OCI-LY1 (cell line): Measurements from ENCODE around the gene NPAS3.
"Not testable (repeated sequence)": the region's sequence is repeated elsewhere in the genome, so short reads cannot be mapped to it uniquely, and the experiment has no call there.

ENCODE experiments used
- H2AFZ ChIP-seq: fragments of 200-600 bp; sonication (generic), shearing (Covaris generic); 2 replicates; pipeline ENCODE4 v1.6.0; 2014; ENCODE audit warnings: antibody characterized with exemption, mild to moderate bottlenecking, low read length
- H3F3A ChIP-seq: fragments of 200-600 bp; sonication (generic), shearing (Covaris generic); 2 replicates; pipeline ENCODE4 v1.6.0; 2014; ENCODE audit warnings: mild to moderate bottlenecking, antibody characterized with exemption, low read length, moderate library complexity; ENCODE audit not compliant: insufficient read depth
- H3K27ac ChIP-seq: fragments of 200-600 bp; sonication (generic); 2 replicates; pipeline ENCODE4 v1.5.1; 2014; ENCODE audit warnings: low read length, mixed run types, mild to moderate bottlenecking, low read depth; ENCODE audit not compliant: poor library complexity, severe bottlenecking
- H3K27me3 ChIP-seq: fragments of 200-600 bp; sonication (generic); 2 replicates; pipeline ENCODE4 v1.6.0; 2014; ENCODE audit warnings: antibody characterized with exemption, mild to moderate bottlenecking, low read length, moderate library complexity; ENCODE audit not compliant: insufficient read depth
- H3K36me3 ChIP-seq: fragments of 200-600 bp; sonication (generic); 2 replicates; pipeline ENCODE4 v1.6.1; 2014; ENCODE audit warnings: mild to moderate bottlenecking, antibody characterized with exemption, low read length, moderate library complexity, mixed read lengths; ENCODE audit not compliant: insufficient read depth
- H3K4me1 ChIP-seq: fragments of 200-600 bp; sonication (generic); 2 replicates; pipeline ENCODE4 v1.5.1; 2014; ENCODE audit warnings: mild to moderate bottlenecking, low read length, moderate library complexity; ENCODE audit not compliant: insufficient read depth, severe bottlenecking
- H3K4me2 ChIP-seq: fragments of 200-600 bp; sonication (generic), shearing (Covaris generic); 2 replicates; pipeline ENCODE4 v1.6.1; 2014; ENCODE audit warnings: low read length
- H3K4me3 ChIP-seq: fragments of 200-600 bp; sonication (generic); 2 replicates; pipeline ENCODE4 v1.5.1; 2014; ENCODE audit warnings: low read length, low read depth, mild to moderate bottlenecking, mixed read lengths; ENCODE audit not compliant: poor library complexity, severe bottlenecking
- H3K79me2 ChIP-seq: fragments of 200-600 bp; shearing (Covaris generic); 2 replicates; pipeline ENCODE4 v1.6.1; 2016; ENCODE audit warnings: mixed run types, low read length, mixed read lengths; ENCODE audit not compliant: insufficient read depth
- H3K9ac ChIP-seq: fragments of 200-600 bp; sonication (generic), shearing (Covaris generic); 2 replicates; pipeline ENCODE4 v1.6.1; 2014; ENCODE audit warnings: mild to moderate bottlenecking, low read length, mixed read lengths
- H3K9me2 ChIP-seq: fragments of 200-600 bp; sonication (generic), shearing (Covaris generic); 2 replicates; pipeline ENCODE4 v1.6.1; 2014; ENCODE audit warnings: low read depth, mild to moderate bottlenecking, low read length, mixed read lengths
- H3K9me3 ChIP-seq: fragments of 200-600 bp; shearing (Covaris generic); 2 replicates; pipeline ENCODE4 v1.6.1; 2014; ENCODE audit warnings: low read length, mixed read lengths
- H4K20me1 ChIP-seq: fragments of 200-600 bp; sonication (generic), shearing (Covaris generic); 2 replicates; pipeline ENCODE4 v1.6.0; 2016; ENCODE audit warnings: mild to moderate bottlenecking, low read length; ENCODE audit not compliant: insufficient read depth
- CTCF ChIP-seq: fragments of 200-600 bp; sonication (generic), shearing (Covaris generic); IDR thresholded peaks from 2 replicates; pipeline ENCODE4 v1.5.1; 2017; ENCODE audit warnings: mild to moderate bottlenecking, antibody characterized with exemption, low read length, moderate library complexity, mixed read lengths
- EZH2 ChIP-seq: fragments of 200-600 bp; sonication (generic), shearing (Covaris generic); IDR thresholded peaks from 2 replicates; pipeline ENCODE4 v1.8.0; 2017; ENCODE audit warnings: borderline replicate concordance, mixed run types, mild to moderate bottlenecking, antibody characterized with exemption, low read length, moderate library complexity, mixed read lengths

The NPAS3 gene

GRCh38 chr14:33081259-33081658 is 142.6 kb downstream of the NPAS3 start:
- Histone ChIP-seq H3K27me3 (no peaks in the 10 kb centered on the region), H3K4me1 (no peaks in the 10 kb centered on the region), H3K79me2 (no peaks in the 10 kb centered on the region), H3K4me3 (no peak overlapping the region), H4K20me1 (no peaks in the 10 kb centered on the region), H3F3A (no peaks in the 10 kb centered on the region), H3K9me3 (no peaks in the 10 kb centered on the region), H3K36me3 (no peaks in the 10 kb centered on the region), H3K9me2 (no peaks in the 10 kb centered on the region), H2AFZ (no peak overlapping the region), H3K9ac (no peak overlapping the region), H3K27ac (no peak overlapping the region), H3K4me2 (no peak overlapping the region)
- no peak for TF ChIP-seq CTCF
- no peak for TF ChIP-seq EZH2

- Histone ChIP-seq H3K9me2 (no peaks in the 10 kb centered on the region), H2AFZ (no peak overlapping the region), H3K79me2 (no peaks in the 10 kb centered on the region), H4K20me1 (no peaks in the 10 kb centered on the region), H3F3A (no peaks in the 10 kb centered on the region), H3K4me3 (no peak overlapping the region), H3K27ac (no peak overlapping the region), H3K9ac (no peak overlapping the region), H3K4me2 (no peak overlapping the region), H3K27me3 (no peaks in the 10 kb centered on the region), H3K4me1 (no peaks in the 10 kb centered on the region), H3K36me3 (no peaks in the 10 kb centered on the region), H3K9me3 (no peaks in the 10 kb centered on the region)
- no peak for TF ChIP-seq EZH2
- no peak for TF ChIP-seq CTCF
Measured at GRCh38 chr14:33085799-33086198, 147.1 kb downstream of the NPAS3 start.

DNA sequence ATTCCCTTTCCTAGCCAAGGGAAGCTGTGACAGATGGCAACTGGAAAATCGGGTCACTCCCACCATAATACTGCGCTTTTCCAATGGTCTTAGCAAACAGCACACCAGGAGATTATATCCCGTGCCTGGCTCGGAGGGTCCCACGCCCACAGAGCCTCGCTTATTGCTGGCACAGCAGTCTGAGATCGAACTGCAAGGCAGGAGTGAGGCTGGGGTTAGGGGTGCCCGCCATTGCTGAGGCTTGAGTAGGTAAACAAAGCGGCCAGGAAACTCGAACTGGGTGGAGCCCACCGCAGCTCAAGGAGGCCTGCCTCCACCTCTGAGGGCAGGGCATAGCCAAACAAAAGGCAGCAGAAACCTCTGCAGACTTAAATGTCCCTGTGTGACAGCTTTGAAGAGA is 149.6 kb downstream of the NPAS3 start:
- H3F3A ChIP-seq: not testable (repeated sequence)

GRCh38 chr14:33098016-33098415 is 159.3 kb downstream of the NPAS3 start:
- Histone ChIP-seq H2AFZ (no peak overlapping the region), H4K20me1 (no peaks in the 10 kb centered on the region), H3K27me3 (no peaks in the 10 kb centered on the region), H3K36me3 (no peaks in the 10 kb centered on the region), H3K4me3 (no peak overlapping the region), H3K4me1 (no peaks in the 10 kb centered on the region), H3K9ac (no peak overlapping the region), H3K4me2 (no peak overlapping the region), H3K9me2 (no peaks in the 10 kb centered on the region), H3K27ac (no peak overlapping the region), H3F3A (no peaks in the 10 kb centered on the region), H3K79me2 (no peaks in the 10 kb centered on the region), H3K9me3 (no peaks in the 10 kb centered on the region)
- TF ChIP-seq EZH2 (no peak), CTCF (no peak)

More for the DNA sequence above, 149.6 kb downstream of the NPAS3 start:
- not testable (repeated sequence) for H3K9me3 ChIP-seq, H3K79me2 ChIP-seq, H3K27ac ChIP-seq, H2AFZ ChIP-seq, H4K20me1 ChIP-seq, H3K9me2 ChIP-seq, H3K27me3 ChIP-seq, H3K4me1 ChIP-seq, H3K4me3 ChIP-seq, H3K36me3 ChIP-seq, H3K9ac ChIP-seq, H3K4me2 ChIP-seq
